ENCODE results near the gene SOX1. TPM values are rescaled to one million over a fixed set of nuclear protein-coding genes. Genes with fewer than 3 reads are reported as not detected.

The SOX1 gene
- total and polyA plus RNA-seq, 10 of the 15 experiments (the other 5 are each of a cell fraction or from before 2014, with no cell fraction given): not detected

GRCh38 chr13:112106478-112107141 is 39.7 kb downstream of the SOX1 start:
- Histone ChIP-seq H3K27me3 (replicated peaks in 1 of 2; ENCODE audit: control insufficient read depth in 2 of 2, insufficient read depth in 2 of 2, low read length in 1 of 2) (no peaks in the 10 kb centered on the region), H3K4me3 (no peak overlapping the region), H3K9me3 (replicated peaks; ENCODE audit: control insufficient read depth, insufficient read depth, low read length) (no peaks in the 10 kb centered on the region; the same call in 2 of the 3 replicates), H3K79me2 (ENCODE audit: control insufficient read depth, insufficient read depth, low read length) (no peaks in the 10 kb centered on the region), H3K4me1 (ENCODE audit: control insufficient read depth, insufficient read depth, low read length) (no peaks in the 10 kb centered on the region), H3K36me3 (ENCODE audit: control insufficient read depth in 2 of 2, insufficient read depth in 2 of 2, low read length in 1 of 2) (no peaks in the 10 kb centered on the region), H3K9ac (ENCODE audit: control insufficient read depth, insufficient read depth, low read length) (no peak overlapping the region), H3K4me2 (ENCODE audit: control insufficient read depth, insufficient read depth) (no peak overlapping the region), H4K20me1 (ENCODE audit: control insufficient read depth, insufficient read depth) (no peaks in the 10 kb centered on the region), H3K27ac (ENCODE audit: control insufficient read depth, insufficient read depth) (no peak overlapping the region), H2AFZ (ENCODE audit: control insufficient read depth, low read depth, low read length) (no peak overlapping the region)
- DNase-seq (ENCODE audit: low read depth, low spot score): no peak
- ChIA-PET CTCF (no interaction called here), RAD21 (ENCODE audit: unreplicated experiment) (no interaction called here), SMC1A (ENCODE audit: uncharacterized antibody, unreplicated experiment) (no interaction called here), POLR2A (no interaction called here)
- no TSS peak for BruUV-seq (replicated peaks)
- in situ Hi-C loops (cut with MboI) (no loop called here), intact Hi-C loops (cut with micrococcal nuclease; ENCODE audit: unreplicated experiment) (no loop called here)
- TF ChIP-seq EGR1 (IDR thresholded peaks at IDR 0.05; ENCODE audit: borderline replicate concordance in 1 of 2, low read depth in 2 of 2, low read length in 2 of 2) (no peak), RELA (IDR thresholded peaks at IDR 0.05; ENCODE audit: borderline replicate concordance, partially characterized antibody) (no peak), CBX5 (IDR thresholded peaks at IDR 0.05; ENCODE audit: low read depth) (no peak), KAT2A (conservative IDR thresholded peaks at IDR 0.05; ENCODE audit: control insufficient read depth, low read depth, low read length) (no peak), GABPA (IDR thresholded peaks at IDR 0.05; ENCODE audit: low read depth) (no peak), CHD4 (IDR thresholded peaks at IDR 0.05) (no peak), JUNB (IDR thresholded peaks at IDR 0.05) (no peak), ZBTB33 (IDR thresholded peaks at IDR 0.05) (no peak), IRF3 (IDR thresholded peaks at IDR 0.05) (no peak), ZNF687 (IDR thresholded peaks at IDR 0.05) (no peak), RFX5 (IDR thresholded peaks at IDR 0.05; ENCODE audit: low read depth, low read length) (no peak)
- WGBS (ENCODE audit: insufficient coverage, insufficient replicate concordance, low lambda C conversion rate, missing lambda C conversion rate): 11% methylated on average over 35 of the region's 36 CpGs
- ATAC-seq: no peak
- no peak for FAIRE-seq
